Fibroblast of pulmonary artery (primary cell): ENCODE measurements around the gene INTS6.

Source experiments
- DNase-seq: peaks from one replicate; pipeline ENCODE4 v3.0.0-alpha.2; 2010; ENCODE audit warnings: low read depth
- H3K4me3 ChIP-seq: replicated peaks from 2 replicates; pipeline ENCODE4 v1.5.1; 2011; ENCODE audit warnings: low read depth, mild to moderate bottlenecking, control low read depth, low read length, moderate library complexity
- CTCF ChIP-seq: IDR thresholded peaks from 2 replicates; pipeline ENCODE4 v1.5.1; 2011; ENCODE audit warnings: mild to moderate bottlenecking, control low read depth, low read length, inconsistent platforms; ENCODE audit errors: missing control alignments

INTS6 gene

GRCh38 chr13:51457086-51457815 lies 4.4 kb upstream of the INTS6 start:
- TF ChIP-seq CTCF = no peak
- no peak overlapping the region for H3K4me3 ChIP-seq
- no peak for DNase-seq

- no peak for DNase-seq
- no peak overlapping the region for H3K4me3 ChIP-seq
- TF ChIP-seq CTCF = no peak
These were observed 3.7 kb upstream of the INTS6 start for GRCh38 chr13:51456510-51456909.

- TF ChIP-seq CTCF = no peak
- no peak for DNase-seq
- H3K4me3 ChIP-seq = no peak overlapping the region
These were observed 2.7 kb upstream of the INTS6 start for GRCh38 chr13:51455532-51455931.

DNA sequence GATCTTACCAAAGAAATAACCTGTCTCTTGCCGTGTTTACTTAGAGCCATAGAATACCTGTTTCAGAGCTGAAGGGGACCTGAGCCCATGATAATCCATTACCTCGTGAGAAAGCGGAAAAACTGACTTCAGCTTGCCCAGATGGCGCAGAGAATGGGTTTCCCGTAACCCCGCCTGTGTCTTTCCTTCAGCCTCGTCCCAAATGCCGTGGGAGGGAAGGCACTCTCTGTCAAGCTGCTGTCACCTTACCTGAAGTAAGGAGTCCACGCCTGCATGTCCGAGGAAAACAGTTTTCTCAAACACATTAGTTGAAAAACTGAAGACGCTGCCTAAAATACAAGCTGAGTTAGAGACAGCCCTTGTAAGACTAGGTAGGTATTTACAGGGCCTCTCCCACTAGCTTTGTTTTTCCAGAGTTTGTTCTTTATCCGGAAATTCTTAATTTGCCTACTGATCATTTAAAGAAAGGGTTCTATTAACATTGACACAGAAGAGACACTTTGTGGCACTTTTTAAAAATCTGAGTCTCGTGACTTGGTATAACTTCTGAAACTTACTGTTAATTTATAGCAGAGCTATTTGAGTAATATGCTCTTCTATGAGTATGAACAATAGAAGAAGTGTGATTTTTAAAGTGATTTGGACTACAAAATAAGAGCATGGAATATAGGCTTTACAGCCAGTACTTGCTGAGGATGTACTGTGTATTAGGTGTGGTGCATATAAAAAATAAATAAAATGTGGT lies 1.3 kb upstream of the INTS6 start:
- TF ChIP-seq CTCF = no peak
- peak; percentile 29 for DNase-seq
- peak overlapping the region; percentile 75 for H3K4me3 ChIP-seq

- no peak for DNase-seq
- H3K4me3 ChIP-seq = peak overlapping the region; percentile 75
- TF ChIP-seq CTCF = no peak
These were observed 547 bp upstream of the INTS6 start for GRCh38 chr13:51453207-51453958.

DNA sequence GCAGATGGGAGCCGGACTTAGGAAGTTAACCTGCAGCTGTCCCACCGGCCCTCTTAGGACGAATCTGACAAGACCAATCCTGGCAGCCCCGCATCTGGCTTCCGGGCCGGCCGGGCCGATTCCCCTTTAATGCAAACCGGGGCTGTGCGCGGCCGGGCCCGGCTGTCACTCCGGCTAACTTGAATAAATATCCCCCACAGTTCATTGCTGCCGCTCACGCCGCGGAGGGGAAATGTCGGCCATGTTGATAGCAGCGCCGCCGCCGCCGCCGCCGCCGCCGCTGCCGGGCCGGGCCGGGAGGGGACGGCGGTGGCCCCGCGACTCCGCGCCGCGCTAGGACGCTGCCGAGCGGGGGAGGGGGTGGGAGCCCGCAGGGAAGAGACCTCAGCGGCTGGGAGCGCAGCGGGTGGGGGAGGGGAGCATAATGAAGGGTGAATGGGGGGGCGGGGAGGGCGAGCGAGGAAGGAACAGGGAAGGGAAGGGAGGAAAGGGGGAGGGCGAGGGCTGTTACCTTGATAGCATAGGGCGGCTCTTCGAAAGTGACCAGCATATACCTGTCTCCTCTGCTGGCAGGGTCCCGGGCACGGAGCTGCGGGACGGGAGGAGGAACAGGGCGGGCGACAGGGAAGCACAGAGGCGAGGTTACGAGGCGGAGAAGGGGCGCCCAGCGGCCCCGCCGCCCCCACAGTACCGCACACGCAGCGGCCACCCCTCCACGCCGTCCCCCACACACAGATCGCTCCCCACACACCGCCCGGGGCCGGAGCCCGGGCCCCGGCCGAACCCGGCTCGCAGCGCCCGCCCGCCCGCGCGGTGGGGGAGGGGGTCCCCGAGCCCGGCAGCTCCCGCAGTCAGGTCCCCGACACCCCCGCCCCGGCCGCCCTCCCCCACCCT lies 1.1 kb downstream of the INTS6 start:
- H3K4me3 ChIP-seq = peak overlapping the region; percentile 86
- peak; percentile 74 for DNase-seq
- TF ChIP-seq CTCF = no peak
